HG02610 (cell line): ENCODE measurements around the gene CACNB4.

Experiments
- ATAC-seq: cut with Tn5 transposase; IDR thresholded peaks from one replicate; pipeline ENCODE4 v1.9.1; 2021; ENCODE audit warnings: mild to moderate bottlenecking, moderate library complexity; ENCODE audit not compliant: unreplicated experiment

CACNB4 gene

GRCh38 chr2:152054593-152054992 lies 44.3 kb downstream of the CACNB4 start:
- ATAC-seq, result no peak

DNA sequence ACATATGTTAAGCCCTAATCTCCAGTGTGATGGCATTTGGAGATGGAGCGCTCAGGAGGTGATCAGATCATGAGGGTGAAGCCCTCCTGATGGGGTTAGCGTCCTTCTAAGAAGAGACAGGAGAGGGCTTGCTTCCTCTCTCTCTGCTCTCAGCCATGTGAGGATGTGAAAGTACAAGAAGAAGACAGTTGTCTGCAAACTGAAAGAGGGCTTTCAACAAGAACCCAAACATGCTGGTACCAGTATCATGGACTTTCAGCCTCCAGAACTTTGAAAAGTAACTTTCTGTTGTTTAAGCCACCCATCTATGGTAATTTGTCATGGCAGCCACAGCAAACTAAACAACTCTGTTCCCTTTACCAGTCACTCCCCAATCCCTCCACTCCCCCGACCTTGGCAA lies 47.4 kb downstream of the CACNB4 start:
- ATAC-seq, result peak; percentile 20

DNA sequence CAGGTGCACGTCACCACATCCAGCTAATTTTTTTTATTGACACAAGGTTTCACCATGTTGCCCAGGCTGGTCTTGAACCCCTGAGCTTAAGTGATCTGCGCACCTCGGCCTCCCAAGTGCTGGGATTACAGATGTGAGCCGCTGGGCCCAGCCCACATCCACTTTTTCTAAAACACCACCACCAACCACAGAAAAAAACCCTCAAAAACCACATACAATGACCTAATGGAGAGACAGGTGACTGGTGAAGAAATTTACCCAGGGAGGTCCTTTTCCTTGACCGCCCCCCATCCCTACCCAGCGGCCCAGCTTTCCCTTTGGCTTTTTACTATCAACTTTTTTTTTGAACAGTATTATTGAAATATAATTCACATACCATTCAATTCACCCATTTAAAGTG lies 47.9 kb downstream of the CACNB4 start:
- ATAC-seq, result no peak

DNA sequence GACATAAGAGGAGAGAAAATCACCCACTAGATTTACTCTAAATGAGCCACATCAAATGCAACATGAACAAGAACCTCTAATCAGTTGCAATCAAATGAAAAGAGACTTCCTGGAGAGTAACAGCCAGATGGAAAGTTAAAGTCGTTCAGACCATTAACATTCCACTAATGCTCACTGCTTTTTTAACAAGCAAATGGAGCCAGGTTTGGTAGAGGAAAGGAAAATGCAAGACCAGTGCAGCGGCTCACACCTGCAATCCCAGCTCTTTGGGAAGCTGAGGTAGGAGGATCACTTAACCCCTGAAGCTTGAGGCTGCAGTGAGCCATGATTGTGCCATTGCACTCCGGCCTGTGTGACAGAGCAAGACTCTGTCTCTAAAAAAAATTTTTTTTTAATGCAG lies 48.5 kb downstream of the CACNB4 start:
- ATAC-seq, result no peak

DNA sequence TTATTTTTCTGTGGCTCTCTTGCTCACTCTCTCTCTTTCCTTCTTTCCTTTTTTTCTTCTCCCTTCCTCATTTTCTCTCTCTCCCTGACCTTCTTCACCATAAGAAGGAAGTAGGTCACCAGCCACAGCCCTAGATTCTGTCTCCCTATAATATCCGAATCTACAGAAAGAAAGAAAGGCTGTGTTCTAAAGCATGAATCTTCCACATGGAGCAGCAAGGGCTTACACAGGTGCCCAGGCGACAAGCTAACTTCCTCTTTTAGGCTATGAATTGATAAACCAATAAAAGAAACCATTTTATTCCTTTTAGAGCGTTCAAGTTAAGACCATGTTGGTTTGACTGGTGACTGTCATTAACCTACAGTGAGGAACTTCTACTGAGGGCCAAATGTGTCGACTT lies 49.3 kb downstream of the CACNB4 start:
- ATAC-seq, result no peak

DNA sequence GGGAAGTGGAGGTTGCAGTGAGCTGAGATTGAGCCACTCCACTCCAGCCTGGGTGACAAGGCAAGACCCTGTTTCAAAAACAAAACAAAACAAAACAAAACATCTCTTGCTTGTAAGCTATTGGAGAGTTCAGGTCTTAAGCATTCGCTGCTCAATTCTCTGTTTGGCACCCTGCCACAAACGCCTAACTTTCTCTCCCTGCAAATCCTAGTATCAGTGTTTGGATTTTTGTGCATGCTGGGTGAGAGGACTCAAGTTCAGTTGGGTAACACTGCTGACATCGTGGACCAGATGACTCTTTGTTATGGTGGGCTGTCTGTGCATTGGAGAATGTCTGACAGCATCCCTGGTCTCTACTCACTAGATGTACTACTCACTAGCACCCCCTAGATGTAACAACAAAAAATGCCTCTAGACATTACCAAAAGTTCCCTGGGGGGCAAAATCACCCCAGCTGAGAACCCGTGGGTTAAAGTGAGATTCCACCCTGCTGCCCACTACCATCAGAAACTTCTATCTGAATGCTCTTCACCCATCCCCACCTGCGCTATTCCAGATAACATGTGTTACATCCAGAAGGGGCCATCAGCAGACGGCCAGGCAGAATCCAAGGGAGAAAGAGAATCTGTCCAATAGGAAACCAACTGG lies 50.9 kb downstream of the CACNB4 start:
- no peak for ATAC-seq

DNA sequence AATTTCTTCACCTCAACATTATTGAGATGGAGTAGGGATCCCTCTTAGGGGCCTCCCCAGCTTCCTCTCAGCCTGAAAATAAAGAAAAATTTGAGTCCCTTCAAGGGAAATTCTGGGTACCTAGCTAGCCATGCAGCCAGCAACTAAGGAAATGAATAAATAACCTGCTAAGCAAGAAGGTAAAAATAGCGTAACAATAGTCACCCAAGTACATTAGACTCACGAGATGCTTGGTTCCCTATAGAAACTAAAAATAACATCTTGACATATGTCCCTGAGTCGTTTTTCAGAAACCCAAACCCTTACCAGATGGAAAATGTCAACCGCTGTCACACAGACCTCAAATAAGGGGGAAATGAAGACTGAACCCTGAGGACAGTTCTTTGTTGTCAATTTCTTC lies 51.9 kb downstream of the CACNB4 start:
- peak; percentile 79 for ATAC-seq

DNA sequence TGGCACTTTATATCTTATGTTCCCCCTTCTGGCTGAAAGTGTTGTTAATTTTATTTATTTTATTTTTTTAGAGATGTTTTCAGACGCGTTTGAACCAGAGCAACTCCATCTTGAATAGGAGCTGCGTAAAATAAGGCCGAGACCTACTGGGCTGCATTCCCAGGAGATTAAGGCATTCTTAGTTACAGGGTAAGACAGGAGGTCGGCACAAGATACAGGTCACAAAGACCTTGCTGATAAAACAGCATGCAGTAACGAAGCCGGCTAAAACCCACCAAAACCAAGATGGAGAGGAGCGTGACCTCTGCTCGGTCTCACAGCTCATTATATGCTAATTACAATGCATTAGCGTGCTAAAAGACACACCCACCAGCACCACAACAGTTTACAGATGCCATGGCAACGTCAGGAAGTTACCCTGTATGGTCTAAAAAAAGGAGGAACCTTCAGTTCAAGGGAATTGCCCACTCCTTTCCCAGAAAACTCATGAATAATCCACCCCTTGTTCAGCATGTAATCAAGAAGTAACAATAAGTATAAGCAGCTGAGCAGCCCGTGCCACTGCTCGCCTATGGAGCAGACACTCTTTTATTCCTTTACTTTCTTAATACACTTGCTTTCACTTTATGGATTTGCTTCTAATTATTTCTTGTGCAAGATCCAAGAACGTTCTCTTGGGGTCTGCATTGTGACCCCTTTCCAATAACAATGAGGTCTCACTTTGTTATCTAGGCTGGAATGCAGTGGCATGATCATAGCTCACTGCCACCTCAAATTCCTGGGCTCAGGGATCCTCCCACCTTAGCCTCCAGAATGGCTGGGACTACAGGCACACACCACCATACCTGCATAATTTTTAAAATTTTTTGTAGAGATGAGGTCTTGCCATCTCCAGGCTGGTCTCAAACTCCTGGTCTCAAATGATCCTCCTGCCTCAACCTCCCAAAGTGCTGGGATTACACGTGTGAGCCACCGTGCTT lies 55.9 kb downstream of the CACNB4 start:
- ATAC-seq, result no peak

DNA sequence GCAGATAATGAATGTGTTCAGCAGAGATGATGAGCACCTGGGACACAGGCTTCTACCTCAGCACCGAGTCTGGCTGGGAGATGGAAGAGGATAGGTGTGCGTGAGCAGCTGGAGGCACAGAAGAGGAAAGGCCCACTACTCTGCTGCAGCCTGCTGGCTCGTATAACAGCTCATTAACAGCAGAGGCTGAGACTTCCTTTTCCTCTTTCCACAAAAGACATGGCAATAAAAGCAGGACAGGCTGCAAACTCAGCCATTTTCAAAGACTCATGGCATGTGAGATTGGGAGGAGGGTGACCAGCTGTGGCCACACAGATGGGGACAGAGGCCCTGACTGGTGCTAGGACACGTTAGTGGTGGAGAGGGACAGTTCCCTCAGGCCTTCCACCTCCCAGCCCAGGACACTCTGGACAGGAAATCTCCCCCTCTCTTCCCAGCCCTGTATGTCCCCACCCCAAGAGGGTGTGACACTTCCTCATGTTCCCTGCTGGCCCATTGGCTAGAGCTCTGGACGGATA lies 60.3 kb downstream of the CACNB4 start:
- no peak for ATAC-seq

DNA sequence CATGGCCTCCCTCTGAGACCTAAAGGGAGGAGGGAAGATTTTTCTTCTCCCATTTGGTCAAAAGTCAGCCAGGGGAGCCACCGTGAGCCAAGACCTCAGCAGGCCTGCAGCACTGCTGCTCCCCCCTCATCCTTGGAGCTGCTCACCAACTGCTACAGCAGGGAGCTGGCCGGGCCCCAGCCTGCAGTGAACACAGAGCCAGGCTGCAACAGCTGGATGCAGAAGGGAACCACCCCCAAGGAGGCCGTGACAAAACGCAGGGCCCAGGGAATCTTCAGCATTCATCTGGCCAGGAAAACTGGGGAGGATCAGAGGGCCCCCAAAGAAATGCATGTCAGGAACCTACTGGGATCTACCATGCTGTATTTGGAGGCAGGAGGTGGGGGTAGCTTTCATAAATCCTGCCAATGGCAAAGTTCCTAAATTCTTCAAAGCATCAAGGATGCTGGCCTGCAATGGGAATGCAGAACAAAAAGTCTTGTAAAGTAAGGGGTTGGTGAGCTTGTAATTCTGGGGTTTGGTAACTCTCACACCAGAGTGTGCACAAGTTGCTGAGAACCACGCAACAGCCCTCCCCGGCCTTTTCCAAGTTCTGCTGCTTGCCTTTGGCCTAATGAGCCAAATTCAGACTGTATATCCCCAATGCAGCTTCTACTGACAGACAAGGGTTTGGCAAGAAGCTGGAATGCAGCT lies 61.0 kb downstream of the CACNB4 start:
- ATAC-seq, result no peak

DNA sequence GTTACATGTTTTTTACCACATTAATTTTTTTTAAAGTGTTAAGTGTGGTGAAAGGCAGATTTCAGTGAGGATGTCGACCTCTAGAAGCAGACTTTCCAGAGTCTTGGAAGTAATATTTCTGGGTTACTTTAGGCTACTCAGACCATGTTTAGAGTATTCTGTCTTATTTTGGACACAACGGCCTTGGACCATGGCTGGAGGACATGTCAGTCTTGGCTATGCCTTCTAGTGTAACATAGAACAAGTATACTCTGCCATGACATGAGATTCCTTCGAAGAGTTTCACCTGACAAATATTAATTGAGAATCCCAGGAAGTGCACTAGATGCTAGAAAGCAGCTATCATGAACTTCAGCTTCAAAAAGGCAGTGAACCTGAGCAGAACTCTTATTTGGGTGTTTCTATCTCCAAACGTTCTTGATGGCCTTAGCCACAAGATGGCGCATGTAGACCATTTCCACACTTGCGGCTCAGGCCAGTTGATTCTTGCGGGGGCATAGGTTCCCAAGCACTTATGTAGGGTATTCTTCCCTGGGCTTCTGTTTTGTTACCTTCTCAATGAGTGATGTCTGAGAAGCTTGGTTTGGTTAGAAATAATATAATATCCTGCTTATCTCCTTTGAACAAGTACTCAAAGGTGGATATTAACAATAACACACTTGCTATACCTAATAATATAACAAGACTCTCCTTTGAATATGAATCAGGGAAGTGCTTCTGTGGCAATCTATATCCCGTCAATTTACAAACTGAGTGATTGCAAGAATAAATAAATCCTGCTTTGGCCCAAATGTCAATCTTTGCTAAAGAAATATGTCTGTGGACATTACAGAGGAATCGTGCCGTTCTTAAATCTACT lies 62.0 kb downstream of the CACNB4 start:
- ATAC-seq, result peak; percentile 78

DNA sequence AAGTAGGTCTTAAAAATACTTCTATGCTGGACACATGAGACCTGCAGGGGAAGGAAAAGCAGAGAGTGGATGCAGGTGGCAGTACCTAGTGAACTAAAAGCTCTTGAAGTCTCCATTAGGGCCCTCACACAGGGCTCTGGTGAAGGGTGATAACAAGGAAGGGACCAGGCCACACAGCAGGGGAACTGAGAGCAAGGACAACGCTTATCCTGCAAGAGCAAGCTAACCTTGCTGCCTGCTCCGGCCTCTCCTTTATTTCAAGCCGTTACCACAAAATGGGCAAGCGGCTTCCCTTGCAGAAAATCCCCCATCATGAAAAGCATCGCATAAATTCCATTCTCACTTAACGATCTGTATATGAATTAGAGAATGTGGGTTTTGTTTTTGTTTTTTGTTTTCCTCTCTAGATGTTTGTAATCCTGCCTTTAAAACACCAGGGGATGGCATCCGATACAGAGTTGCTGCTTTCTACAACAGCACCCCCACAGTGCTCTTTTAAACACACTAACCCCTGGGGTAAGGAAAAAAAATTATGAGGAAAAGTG lies 64.5 kb downstream of the CACNB4 start:
- ATAC-seq, result no peak

DNA sequence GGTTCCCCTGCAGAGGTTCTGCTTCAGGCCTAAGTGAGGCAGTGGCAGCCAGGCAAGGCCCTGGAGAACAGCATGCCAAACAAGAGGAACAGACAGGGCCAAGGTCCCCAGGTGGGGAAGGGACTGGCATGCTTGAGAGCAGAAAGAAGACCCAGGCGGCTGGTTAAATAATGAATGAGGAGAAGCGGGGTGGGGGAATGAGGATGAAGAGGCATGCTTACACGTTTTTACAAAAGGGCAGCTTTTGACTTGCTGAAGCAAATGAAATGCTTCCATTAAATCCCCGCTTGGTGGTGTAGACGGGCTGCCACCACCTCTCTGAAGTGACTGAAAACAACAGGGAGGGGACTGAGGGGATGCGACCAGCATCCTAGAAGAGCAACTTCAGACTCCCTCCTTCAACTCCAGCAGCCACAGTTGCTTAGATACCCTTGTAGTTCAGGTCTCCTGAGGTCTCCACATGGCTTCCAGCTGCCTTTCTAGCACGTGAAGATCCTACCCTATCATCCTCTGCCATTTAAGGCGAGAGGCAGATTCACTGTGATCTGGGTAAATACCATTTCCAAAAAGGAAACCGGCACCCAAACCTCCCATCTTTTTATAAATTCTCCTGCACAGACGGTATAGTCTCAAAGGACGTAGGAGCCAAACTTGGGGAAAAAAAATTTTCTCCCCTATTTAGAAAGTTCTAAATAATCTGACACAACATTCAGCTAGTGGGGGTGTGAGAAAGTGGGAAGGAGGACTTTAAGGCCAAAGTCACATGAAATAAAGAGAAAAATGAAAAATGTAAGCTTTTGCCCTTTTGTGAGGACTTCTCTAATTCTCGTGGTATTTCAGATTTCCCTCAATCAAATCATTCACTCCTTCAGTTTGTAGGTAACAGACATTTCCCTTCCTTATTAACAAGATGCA lies 65.6 kb downstream of the CACNB4 start:
- no peak for ATAC-seq

- ATAC-seq, result no peak
Measured at GRCh38 chr2:152031747-152032306, 67.0 kb downstream of the CACNB4 start.

- peak; percentile 38 for ATAC-seq
Measured at GRCh38 chr2:152030596-152031328, 68.1 kb downstream of the CACNB4 start.

- peak; percentile 43 for ATAC-seq
Measured at GRCh38 chr2:152028182-152028862, 70.5 kb downstream of the CACNB4 start.

DNA sequence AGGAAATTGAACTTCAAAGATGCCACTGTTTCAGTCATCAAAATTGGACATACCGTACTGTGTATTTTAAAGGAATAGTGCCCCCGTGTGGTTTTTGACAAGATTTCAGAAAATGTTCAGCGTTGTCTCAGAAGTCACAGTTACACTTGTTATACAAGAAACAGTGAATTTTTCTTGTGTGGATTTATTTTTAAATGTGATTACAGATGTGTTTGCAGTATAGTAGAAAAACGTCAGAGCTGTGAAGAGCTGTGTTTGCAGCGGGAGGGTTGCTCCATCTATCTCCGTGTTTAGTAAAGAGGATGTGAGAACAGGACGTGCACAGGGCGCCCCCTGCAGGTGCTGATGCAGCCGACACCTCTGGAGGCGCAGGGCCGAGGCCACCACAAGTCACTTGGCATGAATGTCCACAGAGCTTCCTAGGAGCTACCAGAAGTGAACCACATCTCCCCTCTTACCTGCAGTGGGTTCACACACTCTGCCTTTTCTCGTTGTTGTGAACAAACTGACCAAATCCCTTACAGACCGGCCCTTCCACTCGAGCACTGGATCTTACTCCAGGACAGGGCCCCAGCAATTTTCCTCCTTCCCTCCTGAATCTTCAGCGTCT lies 73.1 kb downstream of the CACNB4 start:
- peak; percentile 70 for ATAC-seq
